T47D (cell line): ENCODE results near the gene HELZ.
A peak's percentile ranks its signal among the peaks of the same experiment; 100 is the strongest.
"Not testable (repeated sequence)": the region's sequence is repeated elsewhere in the genome, so short reads cannot be mapped to it uniquely, and the experiment has no call there.

Experiments
- DNase-seq, 2 experiments: peaks; one replicate each; pipeline versions ENCODE4 v3.0.0 to v3.0.0-alpha.2; 2011 to 2012; ENCODE audit warnings: low read depth in 1 of 2, low spot score in 1 of 2
- JUND ChIP-seq: IDR thresholded peaks from 2 replicates; pipeline ENCODE4 v1.6.1; 2012; ENCODE audit warnings: low read depth
- in situ Hi-C: cut with HindIII; loops from 2 replicates; pipeline ENCODE4 v1.10.0; 2016; ENCODE audit warnings: low sequenced_read_pairs, low pct_unique_long_range_greater_than_20kb

Gene HELZ

GRCh38 chr17:67278363-67278762 is 33.4 kb upstream of the HELZ start:
- peak in 1 of 2 experiments; percentile 31 for DNase-seq
- TF ChIP-seq JUND = no peak
- in situ Hi-C loops = no loop called here

DNA sequence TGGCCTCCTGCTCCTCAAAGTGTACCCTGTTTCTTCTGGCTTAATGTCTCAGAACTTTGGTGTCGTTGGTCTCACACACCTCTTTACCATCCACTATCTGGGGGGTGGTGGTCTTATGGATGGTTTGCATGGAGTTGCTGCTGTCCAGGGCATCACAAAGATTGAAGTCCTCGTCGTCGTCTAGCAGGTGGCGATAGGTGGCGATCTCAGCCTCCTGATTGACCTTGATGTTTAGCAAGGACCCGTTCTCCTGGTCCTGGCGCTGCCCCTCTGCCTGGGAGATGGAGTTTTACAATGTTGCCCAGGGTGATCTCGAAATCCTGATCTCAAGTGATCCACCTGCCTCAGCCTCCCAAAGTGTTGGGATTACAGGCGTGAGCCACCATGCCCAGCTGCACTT is 31.1 kb upstream of the HELZ start:
- in situ Hi-C loops = no loop called here
- DNase-seq = peak in 1 of 2 experiments; percentile 77
- no peak for TF ChIP-seq JUND

DNA sequence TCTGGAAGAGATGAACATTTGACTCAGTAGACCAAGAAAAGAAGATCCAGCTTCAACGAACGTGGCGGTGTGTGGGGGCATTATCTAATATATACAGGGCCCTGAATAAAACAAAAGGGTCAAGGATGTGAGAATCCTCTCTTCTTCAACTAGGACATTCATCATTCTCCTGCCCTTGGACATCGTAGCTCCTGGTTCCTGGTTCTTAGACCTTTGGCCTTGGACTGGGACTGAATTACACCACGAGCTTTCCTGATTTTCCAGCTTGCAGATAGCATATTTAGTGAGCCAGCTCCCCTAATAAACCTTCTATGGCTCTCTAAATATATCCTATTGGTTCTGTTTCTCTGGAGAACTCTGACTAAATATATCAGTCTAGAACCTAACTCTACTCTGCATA is 29.5 kb upstream of the HELZ start:
- in situ Hi-C loops = no loop called here

DNA sequence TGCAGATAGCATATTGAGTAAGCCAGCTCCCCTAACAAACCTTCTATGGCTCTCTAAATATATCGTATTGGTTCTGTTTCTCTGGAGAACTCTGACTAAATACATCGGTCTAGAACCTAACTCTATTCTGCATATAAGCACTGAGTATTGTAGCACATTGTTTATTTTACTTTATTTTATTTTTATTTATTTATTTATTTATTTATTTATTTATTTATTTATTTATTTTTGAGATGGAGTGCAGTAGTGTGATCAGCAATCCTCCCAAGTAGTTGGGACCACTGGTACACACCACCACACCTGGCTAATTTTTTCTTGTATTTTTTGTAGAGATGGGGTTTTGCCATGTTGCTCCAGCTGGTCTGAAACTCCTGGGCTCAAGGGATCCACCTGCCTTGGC is 28.9 kb upstream of the HELZ start:
- no peak for TF ChIP-seq JUND
- in situ Hi-C loops = no loop called here
- DNase-seq = no peak

More for the DNA sequence above, 29.5 kb upstream of the HELZ start:
- TF ChIP-seq JUND = no peak
- no peak for DNase-seq

- no peak for TF ChIP-seq JUND
- DNase-seq = no peak
- in situ Hi-C loops = no loop called here
Measured at GRCh38 chr17:67272312-67273047, 27.5 kb upstream of the HELZ start.

- DNase-seq, in situ Hi-C loops: not testable (repeated sequence)
Measured at GRCh38 chr17:67271187-67271586, 26.2 kb upstream of the HELZ start.

GRCh38 chr17:67270416-67270815 is 25.4 kb upstream of the HELZ start:
- no peak for TF ChIP-seq JUND
- no peak for DNase-seq
- in situ Hi-C loops = no loop called here

GRCh38 chr17:67266496-67266895 is 21.5 kb upstream of the HELZ start:
- DNase-seq = no peak
- in situ Hi-C loops = no loop called here
- no peak for TF ChIP-seq JUND

- TF ChIP-seq JUND = no peak
- no peak for DNase-seq
- in situ Hi-C loops = no loop called here
Measured at GRCh38 chr17:67265436-67266019, 20.5 kb upstream of the HELZ start.

GRCh38 chr17:67262435-67263117 is 17.6 kb upstream of the HELZ start:
- no peak for DNase-seq
- no peak for TF ChIP-seq JUND
- in situ Hi-C loops = no loop called here

DNA sequence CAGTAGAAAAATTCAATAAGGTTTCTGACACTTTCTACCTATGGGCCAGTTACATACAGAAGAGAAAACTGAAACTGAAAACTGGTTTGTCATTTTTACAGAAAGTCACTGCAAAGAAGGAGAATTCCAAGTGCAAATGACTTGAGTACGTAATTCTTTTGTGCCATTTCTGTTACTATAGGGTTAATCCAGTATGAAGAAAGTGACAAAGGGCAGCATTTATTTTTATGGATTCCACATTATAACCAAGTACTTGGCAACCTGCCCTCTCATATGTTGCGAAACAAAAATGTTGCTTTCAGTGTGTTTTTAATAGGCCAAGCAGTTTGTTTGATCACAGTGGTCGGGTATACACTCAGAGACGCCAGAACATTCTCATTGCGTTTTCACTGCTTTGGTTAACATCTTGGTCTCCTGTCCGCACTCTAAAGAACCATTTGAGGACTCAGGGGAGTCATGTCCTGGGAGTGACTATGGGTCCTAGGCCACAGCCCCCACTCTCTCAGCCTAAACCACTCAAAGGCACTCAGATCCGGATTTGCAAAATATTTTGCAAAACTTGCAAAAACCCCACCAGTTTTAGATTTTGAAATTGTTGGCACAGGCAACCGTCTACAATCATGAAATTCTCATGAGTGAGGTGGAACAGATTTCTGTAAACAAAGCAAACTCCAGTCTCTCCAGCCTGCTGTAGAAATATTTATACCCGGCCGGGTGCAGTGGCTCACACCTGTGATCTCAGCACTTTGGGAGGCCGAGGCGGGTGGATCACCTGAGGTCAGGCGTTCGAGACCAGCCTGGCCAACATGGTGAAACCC is 15.4 kb upstream of the HELZ start:
- no peak for TF ChIP-seq JUND
- DNase-seq = no peak
- in situ Hi-C loops = no loop called here

DNA sequence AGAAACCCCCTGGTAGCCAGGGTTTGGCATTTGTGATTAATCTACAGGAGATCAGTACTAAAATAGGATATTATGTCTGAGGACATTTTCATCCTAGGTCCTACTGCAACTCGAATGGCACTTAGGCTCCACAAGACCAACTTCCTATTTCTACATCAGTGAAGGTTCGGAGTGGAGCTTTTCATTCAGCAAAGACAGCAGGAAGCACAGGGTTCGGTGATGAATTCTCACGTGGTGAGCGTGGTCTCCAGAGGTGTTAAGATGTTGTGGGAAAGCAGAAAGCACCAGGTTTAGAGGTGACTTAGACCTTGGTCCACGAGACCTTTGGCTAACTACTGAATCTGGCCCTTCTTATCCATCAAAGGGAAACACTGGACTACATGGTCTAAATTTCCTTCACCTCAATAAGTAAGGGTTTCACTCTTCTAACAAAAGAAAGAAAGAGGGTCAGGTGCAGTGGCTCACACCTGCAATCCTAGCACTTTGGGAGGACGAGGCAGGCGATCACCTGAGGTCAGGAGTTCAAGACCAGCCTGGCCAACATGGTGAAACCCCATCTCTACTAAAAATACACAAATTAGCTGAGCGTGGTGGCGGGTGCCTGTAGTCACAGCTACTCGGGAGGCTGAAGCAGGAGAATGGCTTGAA is 13.9 kb upstream of the HELZ start:
- no peak for DNase-seq
- in situ Hi-C loops = no loop called here

More for the DNA sequence above, 13.9 kb upstream of the HELZ start:
- no peak for TF ChIP-seq JUND
